H9 (cell line): ENCODE results near the gene FAM13A. TPM values are rescaled to one million over a fixed set of nuclear protein-coding genes. Genes with fewer than 3 reads are reported as not detected.
A peak's percentile ranks its signal among the peaks of the same experiment; 100 is the strongest.

ENCODE experiments used
- DNase-seq: peaks from one replicate; pipeline ENCODE4 v3.0.0-alpha.2; 2017
- H2AFZ ChIP-seq: one replicate; pipeline ENCODE4 v1.6.1; 2013; ENCODE audit warnings: mild to moderate bottlenecking, low read length, control low read depth, moderate library complexity
- H2AK5ac ChIP-seq: 2 replicates; pipeline ENCODE4 v1.6.1; 2013; ENCODE audit warnings: low read length, control low read depth, mixed read lengths; ENCODE audit not compliant: insufficient read length
- H2BK120ac ChIP-seq: one replicate; pipeline ENCODE4 v1.6.1; 2013; ENCODE audit warnings: low read depth, mild to moderate bottlenecking, low read length, control low read depth, inconsistent platforms; ENCODE audit not compliant: poor library complexity, severe bottlenecking
- H2BK12ac ChIP-seq: 2 replicates; pipeline ENCODE4 v1.6.1; 2013; ENCODE audit warnings: low read length, control low read depth, mixed read lengths, low read depth; ENCODE audit not compliant: insufficient read length
- H2BK15ac ChIP-seq: 2 replicates; pipeline ENCODE4 v1.6.1; 2013; ENCODE audit warnings: low read depth, low read length, control low read depth
- H2BK20ac ChIP-seq: one replicate; pipeline ENCODE4 v1.6.1; 2013; ENCODE audit warnings: low read depth, mild to moderate bottlenecking, low read length, control low read depth, inconsistent platforms; ENCODE audit not compliant: poor library complexity, severe bottlenecking
- H2BK5ac ChIP-seq: 2 replicates; pipeline ENCODE4 v1.6.1; 2013; ENCODE audit warnings: low read length, control low read depth, mixed read lengths; ENCODE audit not compliant: insufficient read length
- H3K14ac ChIP-seq: 2 replicates; pipeline ENCODE4 v1.6.1; 2013; ENCODE audit warnings: low read length, control low read depth; ENCODE audit not compliant: insufficient read depth
- H3K18ac ChIP-seq: 2 replicates; pipeline ENCODE4 v1.6.1; 2013; ENCODE audit warnings: low read depth, mild to moderate bottlenecking, mixed read lengths, low read length, control low read depth; ENCODE audit not compliant: insufficient read length
- H3K23ac ChIP-seq: 2 replicates; pipeline ENCODE4 v1.6.1; 2013; ENCODE audit warnings: low read length, control low read depth, mixed read lengths, low read depth; ENCODE audit not compliant: insufficient read length
- H3K23me2 ChIP-seq: 2 replicates; pipeline ENCODE4 v1.6.1; 2013; ENCODE audit warnings: low read depth, mild to moderate bottlenecking, mixed read lengths, low read length, control low read depth; ENCODE audit not compliant: insufficient read length, poor library complexity, severe bottlenecking
- H3K27ac ChIP-seq: 2 replicates; pipeline ENCODE4 v1.5.1; 2013; ENCODE audit warnings: low read length, control low read depth, mixed read lengths, low read depth; ENCODE audit not compliant: insufficient read length
- H3K27me3 ChIP-seq: 2 replicates; pipeline ENCODE4 v1.6.1; 2013; ENCODE audit warnings: low read length, control low read depth, inconsistent platforms; ENCODE audit not compliant: insufficient read depth
- H3K4ac ChIP-seq: 2 replicates; pipeline ENCODE4 v1.6.1; 2013; ENCODE audit warnings: low read depth, mild to moderate bottlenecking, control low read depth, inconsistent platforms, low read length, moderate library complexity
- H3K4me1 ChIP-seq: 2 replicates; pipeline ENCODE4 v1.6.1; 2013; ENCODE audit warnings: low read length, control low read depth, inconsistent platforms; ENCODE audit not compliant: insufficient read depth
- H3K4me2 ChIP-seq: 2 replicates; pipeline ENCODE4 v1.6.1; 2013; ENCODE audit warnings: low read length, control low read depth, mixed read lengths; ENCODE audit not compliant: insufficient read length, insufficient read depth
- H3K56ac ChIP-seq: 2 replicates; pipeline ENCODE4 v1.6.1; 2013; ENCODE audit warnings: low read depth, mild to moderate bottlenecking, mixed read lengths, low read length, control low read depth; ENCODE audit not compliant: insufficient read length
- H3K79me1 ChIP-seq: 2 replicates; pipeline ENCODE4 v1.6.1; 2013; ENCODE audit warnings: low read depth, mild to moderate bottlenecking, moderate library complexity, low read length, control low read depth, inconsistent platforms; ENCODE audit not compliant: insufficient read depth, poor library complexity, severe bottlenecking
- H3K79me2 ChIP-seq: 2 replicates; pipeline ENCODE4 v1.6.1; 2013; ENCODE audit warnings: low read length, control low read depth, inconsistent platforms; ENCODE audit not compliant: insufficient read depth
- H3K9ac ChIP-seq: 2 replicates; pipeline ENCODE4 v1.6.1; 2013; ENCODE audit warnings: low read length, control low read depth, mixed read lengths; ENCODE audit not compliant: insufficient read length; ENCODE audit errors: extremely low read depth
- H3K9me3 ChIP-seq: one replicate; pipeline ENCODE4 v1.6.1; 2013; ENCODE audit warnings: low read depth, low read length, inconsistent platforms; ENCODE audit not compliant: control insufficient read depth
- H3T11ph ChIP-seq: one replicate; pipeline ENCODE4 v1.6.1; 2013; ENCODE audit warnings: mild to moderate bottlenecking, low read length, control low read depth, inconsistent platforms
- H4K20me1 ChIP-seq: one replicate; pipeline ENCODE4 v1.6.1; 2013; ENCODE audit not compliant: control insufficient read depth, insufficient read length, insufficient read depth
- H4K5ac ChIP-seq: 2 replicates; pipeline ENCODE4 v1.6.1; 2013; ENCODE audit warnings: low read depth, mild to moderate bottlenecking, mixed read lengths, low read length, control low read depth; ENCODE audit not compliant: insufficient read length
- H4K8ac ChIP-seq: replicated peaks from 2 replicates; pipeline ENCODE4 v1.6.1; 2013; ENCODE audit warnings: low read length, control low read depth, mixed read lengths, low read depth; ENCODE audit not compliant: insufficient read length
- H4K91ac ChIP-seq: 2 replicates; pipeline ENCODE4 v1.6.1; 2013; ENCODE audit warnings: low read depth, mild to moderate bottlenecking, moderate library complexity, mixed read lengths, low read length, control low read depth; ENCODE audit not compliant: insufficient read length
- H3K27ac Mint-ChIP-seq, 3 experiments: 2 replicates in 2 of 3; 3 replicates in 1 of 3; pipeline ENCODE4 v1.8.0; 2020 to 2021; ENCODE audit warnings: mixed read lengths in 3 of 3, mild to moderate bottlenecking in 1 of 3, moderate library complexity in 1 of 3
- H3K27me3 Mint-ChIP-seq: 2 replicates; pipeline ENCODE4 v1.8.0; 2021; ENCODE audit warnings: low read depth, mild to moderate bottlenecking, moderate library complexity, mixed read lengths
- H3K36me3 Mint-ChIP-seq, 3 experiments: 2 replicates in 2 of 3; 3 replicates in 1 of 3; pipeline ENCODE4 v1.8.0; 2020 to 2021; ENCODE audit warnings: low read depth in 3 of 3, mixed read lengths in 3 of 3; ENCODE audit not compliant: insufficient read depth in 1 of 3
- H3K4me1 Mint-ChIP-seq, 2 experiments: 2 replicates each; pipeline ENCODE4 v1.8.0; 2020; ENCODE audit warnings: mixed read lengths in 2 of 2
- H3K4me3 Mint-ChIP-seq, 2 experiments: 2 replicates in 1 of 2; 3 replicates in 1 of 2; pipeline ENCODE4 v1.8.0; 2020 to 2021; ENCODE audit warnings: mild to moderate bottlenecking in 2 of 2, mixed read lengths in 2 of 2, moderate library complexity in 1 of 2
- H3K9me3 Mint-ChIP-seq, 2 experiments: 2 replicates in 1 of 2; 3 replicates in 1 of 2; pipeline ENCODE4 v1.8.0; 2020; ENCODE audit warnings: mild to moderate bottlenecking in 2 of 2, mixed read lengths in 2 of 2, moderate library complexity in 1 of 2
- WGBS: extraction: QIAGEN DNeasy Blood & Tissue Kit; methylation state at CpG from one replicate; pipeline ENCODE4 v1.1.7; 2013; ENCODE audit warnings: missing lambda C conversion rate, low lambda C conversion rate, mixed read lengths; ENCODE audit not compliant: insufficient read length; ENCODE audit errors: extremely low coverage; 5-methylcytosine and 5-hydroxymethylcytosine counted together
- total RNA-seq: library from RNA; stranded (reverse); gene quantifications from 2 replicates; pipeline ENCODE4 v1.2.1, GENCODE V29; 2021
- TF ChIP-seq, protein P1 (sequence below): fragments of 200-600 bp; sonication (generic); conservative IDR thresholded peaks from 3 replicates; pipeline ENCODE4 v1.8.0; 2021; ENCODE audit warnings: antibody characterized with exemption, mild to moderate bottlenecking

The FAM13A gene
- total RNA-seq, 1 experiment from 2014 or later: 12.7 TPM

DNA sequence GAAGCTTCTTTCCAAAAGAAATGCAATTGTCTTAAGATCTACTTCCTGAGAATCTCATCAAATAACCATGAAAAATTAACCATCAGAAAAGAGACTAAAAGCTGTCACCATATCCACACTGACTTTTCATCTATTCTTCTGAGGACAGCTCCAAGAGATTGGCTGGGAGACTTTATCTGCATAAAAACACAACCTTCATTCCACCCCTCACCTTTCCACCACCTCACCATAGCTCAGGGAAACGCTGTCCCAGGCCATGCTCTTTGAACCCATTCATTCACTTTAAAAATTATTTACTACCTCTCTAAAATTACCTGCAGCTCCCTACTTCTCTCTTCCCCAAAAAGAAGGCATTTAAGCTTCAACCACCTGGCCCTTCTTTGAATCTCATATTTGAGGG lies 2.4 kb downstream of the FAM13A start:
- Histone ChIP-seq H3K23me2 (no peaks in the 10 kb centered on the region), H3K23ac (no peak overlapping the region), H3K4ac (no peak overlapping the region), H3K56ac (no peak overlapping the region), H2BK12ac (no peak overlapping the region), H3K9me3 (no peaks in the 10 kb centered on the region), H3K27ac (no peak overlapping the region), H2AFZ (no peak overlapping the region), H2BK15ac (no peak overlapping the region), H3K27me3 (no peaks in the 10 kb centered on the region), H2BK20ac (no peak overlapping the region), H4K91ac (no peak overlapping the region), H2BK120ac (no peak overlapping the region), H3K79me1 (peaks cover 5% of the 10 kb centered on the region), H4K8ac (no peak overlapping the region), H3K4me2 (no peak overlapping the region), H4K20me1 (no peaks in the 10 kb centered on the region), H3K18ac (no peak overlapping the region), H2AK5ac (no peak overlapping the region), H2BK5ac (no peak overlapping the region), H3K14ac (no peak overlapping the region), H3K9ac (no peak overlapping the region), H4K5ac (no peak overlapping the region), H3T11ph (no peak overlapping the region), H3K4me1 (peaks cover 3% of the 10 kb centered on the region; the same call in 1 of the 2 replicates), H3K79me2 (peaks cover 13% of the 10 kb centered on the region)
- H3K4me1 Mint-ChIP-seq: peaks cover 45 to 50% of the 10 kb centered on the region in 2 experiments
- no CpG with 5 or more reads among the region's 1 CpG for WGBS
- H3K36me3 Mint-ChIP-seq: peaks cover 0 to 14% (median 8%) of the 10 kb centered on the region in 3 experiments; a peak in 5 of 7 replicates
- TF ChIP-seq, protein P1, sequence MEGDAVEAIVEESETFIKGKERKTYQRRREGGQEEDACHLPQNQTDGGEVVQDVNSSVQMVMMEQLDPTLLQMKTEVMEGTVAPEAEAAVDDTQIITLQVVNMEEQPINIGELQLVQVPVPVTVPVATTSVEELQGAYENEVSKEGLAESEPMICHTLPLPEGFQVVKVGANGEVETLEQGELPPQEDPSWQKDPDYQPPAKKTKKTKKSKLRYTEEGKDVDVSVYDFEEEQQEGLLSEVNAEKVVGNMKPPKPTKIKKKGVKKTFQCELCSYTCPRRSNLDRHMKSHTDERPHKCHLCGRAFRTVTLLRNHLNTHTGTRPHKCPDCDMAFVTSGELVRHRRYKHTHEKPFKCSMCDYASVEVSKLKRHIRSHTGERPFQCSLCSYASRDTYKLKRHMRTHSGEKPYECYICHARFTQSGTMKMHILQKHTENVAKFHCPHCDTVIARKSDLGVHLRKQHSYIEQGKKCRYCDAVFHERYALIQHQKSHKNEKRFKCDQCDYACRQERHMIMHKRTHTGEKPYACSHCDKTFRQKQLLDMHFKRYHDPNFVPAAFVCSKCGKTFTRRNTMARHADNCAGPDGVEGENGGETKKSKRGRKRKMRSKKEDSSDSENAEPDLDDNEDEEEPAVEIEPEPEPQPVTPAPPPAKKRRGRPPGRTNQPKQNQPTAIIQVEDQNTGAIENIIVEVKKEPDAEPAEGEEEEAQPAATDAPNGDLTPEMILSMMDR: no peak
- peak overlapping the region in 2 of 3 experiments; percentile 25 to 27; a peak in 3 of 7 replicates for H3K27ac Mint-ChIP-seq
- H3K4me3 Mint-ChIP-seq: peak overlapping the region; percentile 82 to 95
- peaks cover 8 to 10% of the 10 kb centered on the region in 2 experiments; a peak in 4 of 5 replicates for H3K9me3 Mint-ChIP-seq
- no peaks in the 10 kb centered on the region; the same call in 1 of the 2 replicates for H3K27me3 Mint-ChIP-seq
- no peak for DNase-seq
